ENCODE measurements around the gene KDM4B.

KDM4B gene

DNA sequence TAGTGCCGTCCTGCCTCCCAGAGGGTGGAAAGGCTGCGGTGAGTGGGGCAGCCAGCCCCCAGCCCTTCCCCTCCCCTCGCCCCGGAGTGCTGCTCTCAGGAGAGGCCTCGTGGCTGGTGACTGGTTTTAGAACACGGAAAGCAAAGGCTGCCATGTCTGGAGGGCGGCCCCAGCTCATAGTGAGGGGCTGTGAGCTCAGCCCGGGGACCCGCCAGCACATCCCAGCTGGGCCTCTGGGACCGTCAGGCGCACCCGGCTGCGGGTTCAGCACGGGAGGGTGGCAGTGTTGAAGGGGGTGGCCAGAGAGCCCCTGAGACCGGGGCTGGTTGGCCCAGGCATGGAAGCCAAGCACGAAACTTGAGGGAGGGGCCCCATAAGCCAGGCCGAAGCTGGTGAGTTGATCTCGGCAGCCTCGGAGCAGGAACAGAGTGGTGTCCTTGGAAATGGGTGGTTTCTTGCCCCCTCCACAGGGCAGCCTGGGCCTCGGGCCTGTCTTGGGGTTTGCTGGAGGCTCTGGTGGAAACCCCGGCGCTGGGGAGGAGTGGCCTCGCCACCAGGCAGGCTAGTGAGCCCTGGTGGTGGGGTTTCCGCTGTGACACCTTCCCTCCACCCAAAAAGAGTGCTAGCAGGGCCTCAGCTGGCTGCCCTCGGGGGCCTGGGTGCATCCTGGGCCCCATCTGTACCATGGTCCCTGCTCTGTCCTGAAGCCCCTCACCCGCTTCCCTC, 157.7 kb downstream of the KDM4B start:
- DNase-seq: peak in 1 of 2 donors; percentile 66

DNA sequence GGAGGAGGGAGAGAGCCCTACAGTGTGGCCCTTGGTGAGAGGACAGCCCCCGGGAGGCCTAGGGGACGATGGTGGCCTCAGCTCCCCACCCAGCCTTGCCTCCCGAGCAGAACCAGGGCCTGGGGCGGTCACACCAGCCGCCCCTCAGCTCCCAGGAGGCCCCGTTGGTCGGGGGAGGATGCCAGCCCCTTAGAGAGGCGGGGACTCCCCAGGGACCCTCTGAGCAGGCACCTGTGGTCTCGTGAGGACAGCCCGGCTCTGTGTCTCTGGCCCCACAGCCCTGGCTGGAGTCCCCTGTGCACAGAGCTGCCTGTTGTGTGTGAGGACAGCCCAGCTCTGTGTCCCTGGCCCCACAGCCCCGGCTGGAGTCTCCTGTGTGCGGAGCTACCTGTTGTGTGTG, 158.8 kb downstream of the KDM4B start:
- peak in 1 of 2 donors; percentile 73 for DNase-seq

GRCh38 chr19:5128251-5128935, 159.5 kb downstream of the KDM4B start:
- DNase-seq: no peak

DNA sequence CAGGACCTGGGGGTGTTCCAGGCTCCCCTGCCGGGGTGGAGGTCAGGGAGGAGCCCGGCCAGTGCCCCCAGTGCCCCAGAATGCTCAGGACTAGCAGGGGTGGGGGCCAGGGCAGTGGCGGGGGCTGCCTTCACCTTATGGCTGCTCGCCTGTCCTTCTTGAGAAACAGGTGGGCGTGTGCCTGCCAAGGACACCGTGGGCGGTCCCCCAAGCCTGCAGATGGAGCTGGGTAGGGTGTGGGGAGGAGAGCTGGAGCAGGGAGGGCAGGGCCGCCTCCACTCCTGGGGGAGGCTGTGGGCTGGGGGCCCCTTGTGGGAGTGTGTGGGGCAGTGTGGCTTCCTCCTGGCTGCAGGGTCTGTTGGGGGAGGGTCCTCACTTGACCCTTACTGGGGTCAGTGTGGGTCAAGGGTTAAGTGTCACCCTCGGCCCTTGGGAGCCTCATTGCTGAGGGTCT, 160.1 kb downstream of the KDM4B start:
- DNase-seq: no peak

- no peak for DNase-seq
These were observed 160.8 kb downstream of the KDM4B start for GRCh38 chr19:5129691-5130090.

DNA sequence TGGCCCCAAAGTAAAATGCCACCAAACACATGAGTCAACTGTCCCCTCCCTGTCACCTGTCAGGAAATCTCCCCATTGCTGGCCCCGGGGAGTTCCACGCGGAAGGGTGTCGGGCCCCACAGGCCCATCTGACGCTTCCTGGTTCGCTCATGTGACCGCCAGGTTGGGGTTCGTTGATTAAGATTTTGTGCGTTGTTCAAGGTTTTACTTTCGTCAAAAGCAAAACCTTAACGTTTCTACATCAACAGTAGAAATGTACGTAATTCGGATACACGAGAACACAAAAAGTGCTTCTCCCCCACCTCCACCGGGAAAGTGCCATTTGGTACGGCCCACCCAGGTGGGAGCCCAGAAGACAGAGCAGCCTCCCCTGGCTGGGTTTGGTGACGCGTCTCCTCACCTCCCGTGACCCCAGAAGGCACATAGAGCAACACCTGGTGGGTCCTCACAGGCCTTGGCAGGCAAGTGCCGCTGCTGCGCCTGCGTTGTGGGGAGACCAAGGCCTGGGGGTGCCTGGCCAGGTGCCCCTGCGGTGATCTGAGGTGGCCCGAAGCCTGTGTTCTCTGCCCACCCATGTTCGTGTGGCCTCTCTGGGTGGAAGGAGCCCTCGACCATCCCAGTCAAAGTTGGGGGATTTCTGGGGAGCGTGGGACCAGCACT, 161.6 kb downstream of the KDM4B start:
- peak; percentile 60 to 92 for DNase-seq

DNA sequence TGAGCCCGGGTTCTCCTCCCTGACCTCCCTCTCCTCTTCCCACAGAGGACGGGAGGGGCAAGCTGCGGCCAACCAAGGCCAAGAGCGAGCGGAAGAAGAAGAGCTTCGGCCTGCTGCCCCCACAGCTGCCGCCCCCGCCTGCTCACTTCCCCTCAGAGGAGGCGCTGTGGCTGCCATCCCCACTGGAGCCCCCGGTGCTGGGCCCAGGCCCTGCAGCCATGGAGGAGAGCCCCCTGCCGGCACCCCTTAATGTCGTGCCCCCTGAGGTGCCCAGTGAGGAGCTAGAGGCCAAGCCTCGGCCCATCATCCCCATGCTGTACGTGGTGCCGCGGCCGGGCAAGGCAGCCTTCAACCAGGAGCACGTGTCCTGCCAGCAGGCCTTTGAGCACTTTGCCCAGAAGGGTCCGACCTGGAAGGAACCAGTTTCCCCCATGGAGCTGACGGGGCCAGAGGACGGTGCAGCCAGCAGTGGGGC, 162.2 kb downstream of the KDM4B start:
- DNase-seq: peak in 1 of 2 donors; percentile 67

- peak in 1 of 2 donors; percentile 75 for DNase-seq
These were observed 162.7 kb downstream of the KDM4B start for GRCh38 chr19:5131506-5132205.

- DNase-seq: no peak
These were observed 163.3 kb downstream of the KDM4B start for GRCh38 chr19:5132206-5132560.

DNA sequence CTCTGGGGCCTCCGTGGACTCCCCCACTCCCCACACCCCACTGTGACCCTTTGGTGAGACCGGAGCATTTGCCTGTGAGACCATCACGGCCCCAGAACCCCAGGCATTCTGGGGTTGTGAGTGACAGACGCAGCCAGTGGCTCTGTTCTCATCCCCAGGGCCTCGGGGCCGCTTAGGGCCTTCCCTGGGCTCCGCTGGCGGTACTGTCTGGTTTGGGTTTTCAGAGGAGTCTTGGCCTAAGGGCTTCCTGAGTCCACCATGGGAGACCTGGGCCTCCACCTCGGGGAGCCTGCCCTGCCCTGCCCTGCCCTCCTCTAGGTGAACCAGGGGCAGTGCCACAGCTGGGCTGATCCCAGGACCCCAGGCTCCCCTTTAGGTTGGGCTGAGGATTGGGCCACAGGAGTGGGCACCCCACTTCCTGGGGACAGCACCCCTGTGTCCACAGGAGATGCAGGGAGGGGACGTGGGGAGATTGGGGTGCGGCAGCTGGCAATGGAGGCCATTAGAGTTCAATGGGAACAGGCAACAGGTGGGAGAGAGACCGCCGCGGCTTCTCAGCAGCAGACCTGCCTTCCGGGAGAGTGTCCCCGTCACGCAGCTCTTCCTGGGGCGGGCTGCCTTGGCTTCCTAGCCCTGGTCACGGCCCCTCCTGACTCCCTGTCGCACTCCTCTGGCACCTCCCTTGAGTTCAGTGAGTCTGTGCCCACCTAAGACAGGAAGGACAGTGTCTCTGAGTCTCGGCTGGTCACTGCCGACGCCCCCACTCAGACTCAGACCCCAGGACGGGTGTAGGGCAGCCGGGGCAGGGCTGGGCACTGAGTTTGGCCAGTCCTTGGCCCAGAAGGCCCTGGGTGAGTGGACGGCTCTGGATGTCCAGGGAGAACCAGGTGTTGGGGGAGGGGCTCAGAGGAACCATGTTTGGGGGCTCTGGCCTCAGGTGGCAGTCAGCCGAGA, 164.1 kb downstream of the KDM4B start:
- no peak for DNase-seq

- no peak for DNase-seq
These were observed 165.2 kb downstream of the KDM4B start for GRCh38 chr19:5133986-5134595.

GRCh38 chr19:5134691-5135090, 165.8 kb downstream of the KDM4B start:
- no peak for DNase-seq

DNA sequence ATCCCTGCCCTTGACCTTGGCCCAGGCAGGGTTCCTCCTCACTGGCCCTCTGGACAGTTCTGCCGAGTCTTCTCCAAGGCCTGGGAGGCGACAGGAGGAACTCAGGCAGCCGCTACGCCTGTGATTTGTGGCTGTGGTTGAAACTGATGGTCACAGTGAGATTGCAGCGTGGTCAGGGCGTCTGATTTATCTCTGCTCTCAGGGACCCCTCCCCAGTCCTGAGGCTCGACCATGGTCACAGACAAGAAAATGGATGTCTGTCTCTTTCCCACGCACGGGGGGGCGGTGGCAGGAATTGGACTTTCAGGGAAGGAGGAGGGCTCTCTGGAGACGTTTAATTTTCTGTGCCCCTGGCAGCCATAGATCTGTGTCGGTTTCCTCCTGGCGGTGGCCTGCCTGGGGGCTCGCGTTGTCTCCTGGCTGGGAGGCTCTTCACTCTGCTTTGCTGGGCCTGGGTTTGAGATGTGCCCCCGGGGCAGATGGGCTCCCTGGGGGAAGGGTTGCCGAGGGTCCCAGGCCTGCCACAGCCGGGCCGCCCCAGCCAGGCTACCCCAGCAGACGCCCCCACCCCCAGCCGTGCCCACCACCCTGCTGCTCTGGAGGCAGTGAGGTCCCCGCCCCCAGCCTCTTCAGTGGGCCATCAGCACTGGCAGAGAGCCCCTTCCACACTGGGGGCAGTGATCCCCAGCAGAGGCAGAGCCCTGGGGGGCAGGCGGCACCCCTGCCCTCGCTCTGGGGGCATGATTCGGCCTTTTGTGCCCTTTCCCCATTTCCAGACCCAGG, 167.4 kb downstream of the KDM4B start:
- no peak for DNase-seq

- no peak for DNase-seq
These were observed 168.2 kb downstream of the KDM4B start for GRCh38 chr19:5137114-5137513.

GRCh38 chr19:5137571-5138124, 168.7 kb downstream of the KDM4B start:
- no peak for DNase-seq

DNA sequence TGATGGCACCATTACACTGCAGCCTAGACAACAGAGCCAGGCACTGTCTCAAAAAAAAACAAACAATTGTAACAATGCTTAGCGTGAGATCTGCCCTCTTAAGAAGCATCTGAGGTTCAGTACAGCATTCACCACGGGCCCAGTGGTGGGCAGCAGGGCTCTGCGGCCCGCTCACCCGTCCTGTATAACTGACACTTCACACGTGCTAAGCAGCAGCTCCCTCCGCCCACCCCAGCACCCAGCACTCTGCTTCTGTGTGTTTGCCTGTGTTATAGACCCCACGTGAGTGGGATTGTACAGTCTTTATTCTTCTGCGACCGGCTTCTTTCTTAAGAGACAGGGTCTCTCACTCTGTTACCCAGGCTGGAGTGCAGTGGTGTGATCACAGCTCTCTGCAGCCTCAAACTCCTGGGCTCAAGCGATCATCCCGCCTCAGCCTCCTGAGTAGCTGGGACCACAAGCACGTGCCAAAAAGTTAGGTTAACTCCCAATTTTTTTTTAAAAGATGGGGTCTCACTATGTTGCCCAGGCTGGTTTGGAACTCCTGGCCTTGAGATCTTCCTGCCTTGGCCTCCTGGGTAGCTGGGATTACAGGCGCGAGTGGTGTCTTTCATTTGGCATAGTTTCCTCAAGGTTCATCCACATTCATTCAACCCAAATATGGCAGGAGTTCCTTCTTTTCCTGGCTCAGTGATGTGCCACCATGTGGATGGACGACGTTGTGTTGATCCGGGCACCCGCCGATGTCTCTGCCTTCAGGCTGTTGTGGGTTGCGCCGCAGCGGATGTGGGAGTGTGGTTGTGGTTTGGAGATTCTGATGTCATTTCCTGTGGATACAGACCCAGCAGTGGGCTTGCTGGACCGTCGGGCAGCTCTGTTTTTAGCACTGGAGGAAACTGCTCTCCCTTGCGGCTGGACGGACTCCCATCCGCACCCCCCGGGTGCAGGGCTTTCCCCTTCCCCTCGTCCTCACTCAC, 170.0 kb downstream of the KDM4B start:
- peak; percentile 80 to 84 for DNase-seq

- DNase-seq: no peak
These were observed 170.8 kb downstream of the KDM4B start for GRCh38 chr19:5139583-5140325.

- no peak for DNase-seq
These were observed 172.4 kb downstream of the KDM4B start for GRCh38 chr19:5141129-5141849.
